AG10803 (cell line): ENCODE data around the gene NCBP1.

Experiments
- DNase-seq: peaks from one replicate; pipeline ENCODE4 v3.0.0; 2010; ENCODE audit warnings: low read depth
- H3K4me3 ChIP-seq: 2 replicates; pipeline ENCODE4 v1.5.1; 2011; ENCODE audit warnings: mild to moderate bottlenecking, low read length, control low read depth
- CTCF ChIP-seq: conservative IDR thresholded peaks from 2 replicates; pipeline ENCODE4 v1.5.1; 2011; ENCODE audit warnings: mild to moderate bottlenecking, low read length, control low read depth, inconsistent platforms

NCBP1 gene

GRCh38 chr9:97596906-97597305, 36.7 kb upstream of the NCBP1 start:
- no peak overlapping the region for H3K4me3 ChIP-seq
- no peak for DNase-seq
- TF ChIP-seq CTCF = no peak

- peak; percentile 98 for TF ChIP-seq CTCF
- H3K4me3 ChIP-seq = no peak overlapping the region
- peak; percentile 83 for DNase-seq
Observed at GRCh38 chr9:97598461-97599288, 34.9 kb upstream of the NCBP1 start.

- no peak for DNase-seq
- no peak overlapping the region for H3K4me3 ChIP-seq
- TF ChIP-seq CTCF = no peak
Observed at GRCh38 chr9:97599314-97599846, 34.2 kb upstream of the NCBP1 start.

GRCh38 chr9:97600531-97601227, 32.9 kb upstream of the NCBP1 start:
- no peak for TF ChIP-seq CTCF
- DNase-seq = no peak
- H3K4me3 ChIP-seq = no peak overlapping the region

GRCh38 chr9:97601228-97601898, 32.3 kb upstream of the NCBP1 start:
- DNase-seq = no peak
- TF ChIP-seq CTCF = no peak
- H3K4me3 ChIP-seq = no peak overlapping the region

GRCh38 chr9:97602430-97602829, 31.2 kb upstream of the NCBP1 start:
- no peak for TF ChIP-seq CTCF
- no peak for DNase-seq
- H3K4me3 ChIP-seq = no peak overlapping the region
